ENCODE data around the gene FOXP3.
"Not testable (repeated sequence)": the region's sequence is repeated elsewhere in the genome, so short reads cannot be mapped to it uniquely, and the experiment has no call there.

Gene FOXP3

DNA sequence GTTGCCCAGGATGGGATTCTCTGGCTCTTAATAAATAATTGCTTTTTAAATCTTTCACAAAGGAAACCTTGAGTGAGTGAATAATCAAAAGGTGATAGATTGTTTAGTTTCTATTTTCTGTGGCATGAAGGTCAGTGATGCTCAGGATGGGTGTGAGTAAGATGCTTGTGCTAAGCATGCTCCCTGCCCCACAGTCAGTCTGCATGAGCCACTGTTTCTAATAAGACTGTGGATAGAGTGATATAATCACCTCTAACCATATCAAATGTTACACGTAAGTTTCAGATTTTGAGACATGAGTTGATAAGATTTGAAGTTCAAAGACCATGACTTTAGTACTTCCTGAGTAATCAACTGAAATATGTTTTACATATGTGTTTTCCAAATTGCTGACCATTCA lies 36.2 kb upstream of the FOXP3 start:
- no peak overlapping the region for H3K4me3 ChIP-seq (ENCODE audit: control insufficient read depth, low read depth, low read length)
- DNase-seq (ENCODE audit: low read depth): no peak
- TF ChIP-seq, protein P1, sequence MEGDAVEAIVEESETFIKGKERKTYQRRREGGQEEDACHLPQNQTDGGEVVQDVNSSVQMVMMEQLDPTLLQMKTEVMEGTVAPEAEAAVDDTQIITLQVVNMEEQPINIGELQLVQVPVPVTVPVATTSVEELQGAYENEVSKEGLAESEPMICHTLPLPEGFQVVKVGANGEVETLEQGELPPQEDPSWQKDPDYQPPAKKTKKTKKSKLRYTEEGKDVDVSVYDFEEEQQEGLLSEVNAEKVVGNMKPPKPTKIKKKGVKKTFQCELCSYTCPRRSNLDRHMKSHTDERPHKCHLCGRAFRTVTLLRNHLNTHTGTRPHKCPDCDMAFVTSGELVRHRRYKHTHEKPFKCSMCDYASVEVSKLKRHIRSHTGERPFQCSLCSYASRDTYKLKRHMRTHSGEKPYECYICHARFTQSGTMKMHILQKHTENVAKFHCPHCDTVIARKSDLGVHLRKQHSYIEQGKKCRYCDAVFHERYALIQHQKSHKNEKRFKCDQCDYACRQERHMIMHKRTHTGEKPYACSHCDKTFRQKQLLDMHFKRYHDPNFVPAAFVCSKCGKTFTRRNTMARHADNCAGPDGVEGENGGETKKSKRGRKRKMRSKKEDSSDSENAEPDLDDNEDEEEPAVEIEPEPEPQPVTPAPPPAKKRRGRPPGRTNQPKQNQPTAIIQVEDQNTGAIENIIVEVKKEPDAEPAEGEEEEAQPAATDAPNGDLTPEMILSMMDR (conservative IDR thresholded peaks at IDR 0.05; ENCODE audit: control insufficient read depth, insufficient read depth, low read depth, low read length): no peak

DNA sequence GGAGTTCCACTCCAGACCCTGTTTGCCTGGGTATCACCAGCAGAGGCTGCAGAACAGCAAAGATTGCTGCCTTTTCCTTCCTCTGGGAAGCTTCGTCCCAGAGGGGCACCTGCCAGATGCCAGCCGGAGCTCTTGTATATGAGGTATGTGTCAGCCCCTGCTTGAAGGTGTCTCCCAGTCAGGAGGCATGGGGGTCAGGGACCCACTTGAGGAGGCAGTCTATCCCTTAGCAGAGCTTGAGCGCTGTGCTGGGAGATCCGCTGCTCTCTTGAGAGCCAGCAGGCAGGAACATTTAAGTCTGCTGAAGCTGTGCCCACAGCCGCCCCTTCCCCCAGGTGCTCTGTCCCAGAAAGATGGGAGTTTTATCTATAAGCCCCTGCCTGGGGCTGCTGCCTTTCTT lies 34.8 kb upstream of the FOXP3 start:
- not testable (repeated sequence) for H3K4me3 ChIP-seq (ENCODE audit: control insufficient read depth, low read depth, low read length)

DNA sequence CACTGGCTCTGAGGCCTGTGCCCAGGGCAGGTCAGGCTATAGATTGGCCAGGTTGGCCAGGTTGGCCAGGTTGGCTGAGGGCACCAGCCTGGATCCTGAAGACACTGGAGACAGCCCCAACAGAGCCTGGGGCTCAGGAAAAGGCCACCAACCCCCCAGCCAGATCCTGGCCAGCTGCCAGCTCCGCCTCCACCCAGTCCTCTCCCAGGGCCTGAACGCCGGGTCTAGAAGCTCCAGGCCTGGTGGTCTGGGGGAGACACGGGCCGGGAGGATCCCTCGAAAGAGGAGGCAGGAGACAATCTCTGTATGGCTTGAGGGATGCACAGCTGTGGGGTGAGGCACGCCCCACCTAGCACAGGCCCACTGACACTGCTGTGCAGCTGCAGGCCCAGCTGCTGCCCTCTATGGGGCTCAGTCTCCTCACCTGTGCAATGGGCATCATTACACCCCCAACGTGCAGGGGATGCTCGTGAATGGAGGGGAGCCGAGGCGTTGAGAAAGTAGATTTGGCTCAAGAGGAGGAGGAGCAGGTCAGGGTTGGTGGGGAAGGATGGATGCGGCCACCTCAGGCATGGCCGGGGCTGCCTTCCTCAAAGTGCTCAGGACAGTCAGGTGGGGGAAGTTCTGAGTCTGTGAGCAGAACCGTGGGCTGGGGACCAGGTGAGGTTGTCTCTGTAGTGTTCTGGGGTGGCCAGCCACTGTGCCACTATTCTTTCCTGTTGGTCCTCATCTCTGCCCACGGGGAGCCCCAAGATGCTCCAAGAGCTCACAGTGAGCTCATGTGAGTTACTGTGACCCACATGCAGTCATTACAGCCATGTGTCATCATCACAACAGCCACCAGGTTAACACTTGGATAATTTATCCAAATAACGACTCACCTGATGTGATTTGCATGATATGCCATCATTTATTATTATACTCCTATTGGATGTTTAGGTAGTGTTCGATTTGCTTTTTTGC lies 28.2 kb upstream of the FOXP3 start:
- no peak overlapping the region for H3K4me3 ChIP-seq (ENCODE audit: control insufficient read depth, low read depth, low read length)
- DNase-seq (ENCODE audit: low read depth): no peak
- TF ChIP-seq, protein P1 (conservative IDR thresholded peaks at IDR 0.05; ENCODE audit: control insufficient read depth, insufficient read depth, low read depth, low read length): no peak

More for the DNA sequence above, 34.8 kb upstream of the FOXP3 start:
- not testable (repeated sequence) for DNase-seq (ENCODE audit: low read depth)

- DNase-seq (ENCODE audit: low read depth): peak; percentile 62
- TF ChIP-seq, protein P1 (conservative IDR thresholded peaks at IDR 0.05; ENCODE audit: control insufficient read depth, insufficient read depth, low read depth, low read length): peak; percentile 70
Measured at GRCh38 chrX:49291615-49292337, 27.3 kb upstream of the FOXP3 start.

GRCh38 chrX:49290215-49290614 lies 25.7 kb upstream of the FOXP3 start:
- no peak for DNase-seq (ENCODE audit: low read depth)
- TF ChIP-seq, protein P1 (conservative IDR thresholded peaks at IDR 0.05; ENCODE audit: control insufficient read depth, insufficient read depth, low read depth, low read length): no peak
- no peak overlapping the region for H3K4me3 ChIP-seq (ENCODE audit: control insufficient read depth, low read depth, low read length)

More at GRCh38 chrX:49291615-49292337, 27.3 kb upstream of the FOXP3 start:
- H3K4me3 ChIP-seq (ENCODE audit: control insufficient read depth, low read depth, low read length): no peak overlapping the region

GRCh38 chrX:49287665-49288064 lies 23.2 kb upstream of the FOXP3 start:
- H3K4me3 ChIP-seq (ENCODE audit: control insufficient read depth, low read depth, low read length): no peak overlapping the region
- TF ChIP-seq, protein P1 (conservative IDR thresholded peaks at IDR 0.05; ENCODE audit: control insufficient read depth, insufficient read depth, low read depth, low read length): no peak
- no peak for DNase-seq (ENCODE audit: low read depth)

DNA sequence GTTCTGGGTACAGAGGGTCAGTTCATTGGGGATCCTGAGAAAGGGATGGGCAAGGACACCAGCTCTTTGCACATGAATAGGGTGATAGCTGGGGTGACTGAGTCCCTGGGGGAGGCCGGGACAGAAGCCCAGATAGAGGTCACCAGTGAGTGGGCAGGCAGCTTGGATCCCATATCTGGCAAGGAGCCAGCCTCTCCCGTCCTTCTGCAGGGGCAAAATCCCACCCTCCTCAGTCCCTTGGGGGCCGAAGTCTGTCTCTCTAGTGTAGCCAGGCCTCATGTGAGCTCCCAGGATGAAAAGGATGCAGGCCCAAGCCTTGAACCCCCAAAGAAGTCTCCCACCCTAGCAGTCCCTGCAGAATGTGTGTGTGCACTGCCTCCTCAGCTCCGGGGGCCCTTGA lies 22.1 kb upstream of the FOXP3 start:
- DNase-seq (ENCODE audit: low read depth): no peak
- no peak overlapping the region for H3K4me3 ChIP-seq (ENCODE audit: control insufficient read depth, low read depth, low read length)
- TF ChIP-seq, protein P1 (conservative IDR thresholded peaks at IDR 0.05; ENCODE audit: control insufficient read depth, insufficient read depth, low read depth, low read length): no peak
